Liver (tissue), 9 donors: Measurements from ENCODE around the gene FAAH2. TPM values are rescaled to one million over a fixed set of nuclear protein-coding genes. Genes with fewer than 3 reads are reported as not detected.

Experiments used
- DNase-seq: peaks from one replicate; pipeline ENCODE4 v3.0.0-alpha.2; 2017; ENCODE audit warnings: low spot score
- H3K27ac ChIP-seq, 2 donors: one replicate each; pipeline ENCODE4 v1.7.0; 2013; ENCODE audit warnings: inconsistent platforms in 2 of 2, low read length in 2 of 2, control low read depth in 1 of 2, low read depth in 1 of 2, mild to moderate bottlenecking in 1 of 2
- H3K27me3 ChIP-seq, 4 donors: one replicate each; pipeline versions ENCODE4 v1.6.1 to v1.7.0; 2013; ENCODE audit warnings: low read length in 3 of 4, inconsistent platforms in 1 of 4, mild to moderate bottlenecking in 1 of 4, moderate library complexity in 1 of 4; ENCODE audit not compliant: control insufficient read depth in 4 of 4, insufficient read depth in 4 of 4
- H3K36me3 ChIP-seq, 4 donors: one replicate each; pipeline versions ENCODE4 v1.6.1 to v1.7.0; 2013; ENCODE audit warnings: low read length in 3 of 4, mild to moderate bottlenecking in 3 of 4, low read depth in 1 of 4, moderate library complexity in 1 of 4; ENCODE audit not compliant: control insufficient read depth in 4 of 4, insufficient read depth in 3 of 4
- H3K4me1 ChIP-seq, 4 donors: one replicate each; pipeline versions ENCODE4 v1.6.1 to v1.7.0; 2013; ENCODE audit warnings: low read length in 3 of 4, mild to moderate bottlenecking in 3 of 4, moderate library complexity in 1 of 4; ENCODE audit not compliant: control insufficient read depth in 4 of 4, insufficient read depth in 4 of 4
- H3K4me3 ChIP-seq, 3 donors: one replicate each; pipeline versions ENCODE4 v1.6.1 to v1.7.0; 2013; ENCODE audit warnings: low read length in 3 of 3, control low read depth in 1 of 3, low read depth in 1 of 3, mild to moderate bottlenecking in 1 of 3
- H3K9ac ChIP-seq, 2 donors: one replicate each; pipeline ENCODE4 v1.7.0; 2013; ENCODE audit warnings: low read length in 2 of 2, mild to moderate bottlenecking in 2 of 2, moderate library complexity in 2 of 2, control low read depth in 1 of 2, low read depth in 1 of 2
- H3K9me3 ChIP-seq, 4 donors: one replicate each; pipeline versions ENCODE4 v1.6.1 to v1.7.0; 2013; ENCODE audit warnings: low read length in 3 of 4; ENCODE audit not compliant: control insufficient read depth in 4 of 4
- EGR1 ChIP-seq, 2 donors: IDR thresholded peaks; 2 replicates each; pipeline ENCODE4 v1.6.1; 2016 to 2018; ENCODE audit warnings: antibody characterized with exemption in 2 of 2, low read depth in 2 of 2
- FOXA1 ChIP-seq: IDR thresholded peaks from 2 replicates; pipeline ENCODE4 v1.6.1; 2016; ENCODE audit warnings: antibody characterized with exemption
- FOXA2 ChIP-seq: IDR thresholded peaks from 2 replicates; pipeline ENCODE4 v1.6.1; 2016; ENCODE audit warnings: antibody characterized with exemption
- GABPA ChIP-seq, 2 donors: IDR thresholded peaks in 1 of 2; conservative IDR thresholded peaks in 1 of 2; 2 replicates each; pipeline ENCODE4 v1.6.1; 2016; ENCODE audit warnings: antibody characterized with exemption in 2 of 2, mild to moderate bottlenecking in 1 of 2, moderate library complexity in 1 of 2
- HNF4A ChIP-seq, 2 donors: conservative IDR thresholded peaks; 2 replicates each; pipeline ENCODE4 v1.6.1; 2016; ENCODE audit warnings: antibody characterized with exemption in 2 of 2, mild to moderate bottlenecking in 2 of 2
- HNF4G ChIP-seq: IDR thresholded peaks from 2 replicates; pipeline ENCODE4 v1.6.1; 2016; ENCODE audit warnings: antibody characterized with exemption
- JUND ChIP-seq, 2 donors: IDR thresholded peaks; 2 replicates each; pipeline ENCODE4 v1.6.1; 2016; ENCODE audit warnings: antibody characterized with exemption in 2 of 2
- NR2F2 ChIP-seq: IDR thresholded peaks from 2 replicates; pipeline ENCODE4 v1.6.1; 2016; ENCODE audit warnings: antibody characterized with exemption
- RAD21 ChIP-seq, 2 donors: IDR thresholded peaks; 2 replicates each; pipeline ENCODE4 v1.6.1; 2016; ENCODE audit warnings: antibody characterized with exemption in 2 of 2, mild to moderate bottlenecking in 2 of 2
- REST ChIP-seq: IDR thresholded peaks from 2 replicates; pipeline ENCODE4 v1.6.1; 2016; ENCODE audit warnings: antibody characterized with exemption, mild to moderate bottlenecking
- RXRA ChIP-seq, 2 donors: IDR thresholded peaks; 2 replicates each; pipeline ENCODE4 v1.6.1; 2017 to 2018; ENCODE audit warnings: antibody characterized with exemption in 2 of 2, mild to moderate bottlenecking in 1 of 2
- SP1 ChIP-seq: IDR thresholded peaks from 2 replicates; pipeline ENCODE4 v1.6.1; 2018; ENCODE audit warnings: antibody characterized with exemption, mild to moderate bottlenecking
- TAF1 ChIP-seq: conservative IDR thresholded peaks from 2 replicates; pipeline ENCODE4 v1.6.1; 2016; ENCODE audit warnings: antibody characterized with exemption, mild to moderate bottlenecking
- YY1 ChIP-seq: IDR thresholded peaks from 2 replicates; pipeline ENCODE4 v1.6.1; 2016; ENCODE audit warnings: antibody characterized with exemption, mild to moderate bottlenecking
- ZBTB33 ChIP-seq: IDR thresholded peaks from 2 replicates; pipeline ENCODE4 v1.6.1; 2016; ENCODE audit warnings: antibody characterized with exemption
- WGBS: extraction: QIAGEN DNeasy Blood & Tissue Kit; methylation state at CpG from one replicate; pipeline ENCODE4 v1.1.7; 2013; 5-methylcytosine and 5-hydroxymethylcytosine counted together
- polyA plus RNA-seq, 2 donors: library from polyadenylated mRNA; stranded (reverse) in 1 of 2; unstranded in 1 of 2; fragments of 200-250 nt in 1 of 2; fragments of >200 nt in 1 of 2; fragmentation: Nextera tagmentation in 1 of 2; extraction: Ambion mirVana in 1 of 2; gene quantifications; one replicate each; pipeline versions ENCODE4 v1.2.1 to v1.2.3, GENCODE V29; 2013 to 2015
- total RNA-seq, 2 donors: library from RNA; depleted of rRNA; stranded (reverse); fragments of >200 nt; gene quantifications; one replicate each; pipeline ENCODE4 v1.2.3, GENCODE V29; 2014
- TF ChIP-seq, protein P1 (sequence below): IDR thresholded peaks from 2 replicates; pipeline ENCODE4 v1.6.1; 2016; ENCODE audit warnings: antibody characterized with exemption
- TF ChIP-seq, protein P2 (sequence below): IDR thresholded peaks from 2 replicates; pipeline ENCODE4 v1.6.1; 2016; ENCODE audit warnings: antibody characterized with exemption
- TF ChIP-seq, protein P3 (sequence below): fragments of 150-350 bp; IDR thresholded peaks from 2 replicates; pipeline ENCODE4 v1.5.1; 2017; ENCODE audit warnings: improper control_type of control experiment, low read depth, low read length; ENCODE audit not compliant: missing input control
- donor health status: healthy.
- donor health status: healthy.
- donor health status: healthy.
- donor health status: healthy.
- donor health status: healthy.

The FAAH2 gene
- total and polyA plus RNA-seq, 4 donors = 3.6 to 13.9 (median 5.8) TPM

DNA sequence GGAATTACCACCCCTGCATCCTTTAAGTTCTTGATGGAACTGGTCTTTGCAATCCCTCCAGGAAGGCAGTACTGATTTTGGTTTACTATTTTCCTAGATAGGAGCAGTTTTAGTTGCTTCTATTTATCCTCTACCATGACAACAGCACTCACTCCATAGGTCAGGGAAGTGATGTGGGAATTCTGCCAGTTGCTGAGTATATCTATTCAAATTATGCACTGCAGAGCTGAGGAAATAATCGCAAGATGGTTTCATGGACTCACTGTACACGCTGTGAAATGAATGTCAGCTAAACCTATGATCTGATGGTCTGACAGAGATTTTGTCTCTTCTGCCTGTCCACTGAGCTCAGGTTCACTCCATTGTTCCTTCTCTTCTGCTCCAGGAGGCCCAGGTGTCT lies 135.8 kb downstream of the FAAH2 start:
- H3K4me3 ChIP-seq = no peak overlapping the region
- no peak for DNase-seq
- H3K9me3 ChIP-seq = no peaks in the 10 kb centered on the region
- no peak overlapping the region for H3K27ac ChIP-seq
- H3K27me3 ChIP-seq = no peaks in the 10 kb centered on the region
- H3K36me3 ChIP-seq = no peaks in the 10 kb centered on the region
- H3K4me1 ChIP-seq = no peaks in the 10 kb centered on the region
- WGBS = 87% methylated on average over 2 of the region's 2 CpGs
- TF ChIP-seq, protein P1, sequence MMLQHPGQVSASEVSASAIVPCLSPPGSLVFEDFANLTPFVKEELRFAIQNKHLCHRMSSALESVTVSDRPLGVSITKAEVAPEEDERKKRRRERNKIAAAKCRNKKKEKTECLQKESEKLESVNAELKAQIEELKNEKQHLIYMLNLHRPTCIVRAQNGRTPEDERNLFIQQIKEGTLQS = no peak
- TF ChIP-seq GABPA (IDR thresholded peaks at IDR 0.05 in 1 of 2, conservative IDR thresholded peaks at IDR 0.05 in 1 of 2) = no peak
- TF ChIP-seq HNF4A (conservative IDR thresholded peaks at IDR 0.05) = no peak
- no peak for TF ChIP-seq SP1
- TF ChIP-seq HNF4G = no peak
- no peak for TF ChIP-seq FOXA1
- TF ChIP-seq REST = no peak
- TF ChIP-seq EGR1 (IDR thresholded peaks at IDR 0.05; ENCODE audit: low read depth in 2 of 2) = no peak
- no peak for TF ChIP-seq YY1
- TF ChIP-seq, protein P2, sequence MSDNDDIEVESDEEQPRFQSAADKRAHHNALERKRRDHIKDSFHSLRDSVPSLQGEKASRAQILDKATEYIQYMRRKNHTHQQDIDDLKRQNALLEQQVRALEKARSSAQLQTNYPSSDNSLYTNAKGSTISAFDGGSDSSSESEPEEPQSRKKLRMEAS = no peak
- no peak for TF ChIP-seq JUND (IDR thresholded peaks at IDR 0.05)
- TF ChIP-seq RXRA (IDR thresholded peaks at IDR 0.05) = no peak
- no peak for TF ChIP-seq ZBTB33
- TF ChIP-seq RAD21 (IDR thresholded peaks at IDR 0.05) = no peak
- TF ChIP-seq NR2F2 = no peak
- no peak for TF ChIP-seq FOXA2
- TF ChIP-seq, protein P3, sequence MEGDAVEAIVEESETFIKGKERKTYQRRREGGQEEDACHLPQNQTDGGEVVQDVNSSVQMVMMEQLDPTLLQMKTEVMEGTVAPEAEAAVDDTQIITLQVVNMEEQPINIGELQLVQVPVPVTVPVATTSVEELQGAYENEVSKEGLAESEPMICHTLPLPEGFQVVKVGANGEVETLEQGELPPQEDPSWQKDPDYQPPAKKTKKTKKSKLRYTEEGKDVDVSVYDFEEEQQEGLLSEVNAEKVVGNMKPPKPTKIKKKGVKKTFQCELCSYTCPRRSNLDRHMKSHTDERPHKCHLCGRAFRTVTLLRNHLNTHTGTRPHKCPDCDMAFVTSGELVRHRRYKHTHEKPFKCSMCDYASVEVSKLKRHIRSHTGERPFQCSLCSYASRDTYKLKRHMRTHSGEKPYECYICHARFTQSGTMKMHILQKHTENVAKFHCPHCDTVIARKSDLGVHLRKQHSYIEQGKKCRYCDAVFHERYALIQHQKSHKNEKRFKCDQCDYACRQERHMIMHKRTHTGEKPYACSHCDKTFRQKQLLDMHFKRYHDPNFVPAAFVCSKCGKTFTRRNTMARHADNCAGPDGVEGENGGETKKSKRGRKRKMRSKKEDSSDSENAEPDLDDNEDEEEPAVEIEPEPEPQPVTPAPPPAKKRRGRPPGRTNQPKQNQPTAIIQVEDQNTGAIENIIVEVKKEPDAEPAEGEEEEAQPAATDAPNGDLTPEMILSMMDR = no peak
- TF ChIP-seq TAF1 = no peak
- no peak overlapping the region for H3K9ac ChIP-seq
